SK-N-MC (cell line): ENCODE results near the gene ESR1.

Experiments used
- DNase-seq: peaks from one replicate; pipeline ENCODE4 v3.0.0-alpha.2; 2011; ENCODE audit warnings: low read depth, low spot score
- H3K27ac ChIP-seq: fragments of 200-600 bp; sonication (generic); 2 replicates; pipeline ENCODE4 v1.5.1; 2016; ENCODE audit warnings: mixed run types
- H3K36me3 ChIP-seq: fragments of 200-600 bp; sonication (generic); 2 replicates; pipeline ENCODE4 v1.6.1; 2017; ENCODE audit warnings: antibody characterized with exemption, low read length, mixed read lengths; ENCODE audit not compliant: insufficient read depth
- H3K4me3 ChIP-seq: fragments of 200-600 bp; sonication (generic); 2 replicates; pipeline ENCODE4 v1.5.1; 2016
- H3K9ac ChIP-seq: fragments of 200-600 bp; sonication (generic); 2 replicates; pipeline ENCODE4 v1.8.0; 2017; ENCODE audit warnings: mixed run types, mixed read lengths; ENCODE audit not compliant: insufficient read length
- H3K9me3 ChIP-seq: fragments of 200-600 bp; sonication (generic); 2 replicates; pipeline ENCODE4 v1.6.1; 2017; ENCODE audit warnings: low read depth, mild to moderate bottlenecking, antibody characterized with exemption, low read length, moderate library complexity, mixed read lengths
- EZH2 ChIP-seq: fragments of 200-600 bp; sonication (generic); IDR thresholded peaks from one replicate; pipeline ENCODE4 v1.6.1; 2017; ENCODE audit warnings: antibody characterized with exemption
- FOXP2 ChIP-seq: optimal IDR thresholded peaks from 2 replicates; pipeline ENCODE3; 2011; ENCODE audit warnings: mild to moderate bottlenecking, moderate library complexity; ENCODE audit not compliant: insufficient read depth; ENCODE audit errors: extremely low read length, control extremely low read depth
- POLR2AphosphoS5 ChIP-seq: IDR thresholded peaks from 2 replicates; pipeline ENCODE4 v1.6.1; 2012; ENCODE audit warnings: mild to moderate bottlenecking, low read depth, low read length, borderline replicate concordance

ESR1 gene

GRCh38 chr6:151900256-151900655 lies 92.8 kb downstream of the ESR1 start:
- no peak overlapping the region for H3K9ac ChIP-seq
- no peak for DNase-seq

GRCh38 chr6:151901009-151901411 lies 93.5 kb downstream of the ESR1 start:
- H3K36me3 ChIP-seq: no peaks in the 10 kb centered on the region
- H3K9me3 ChIP-seq: no peaks in the 10 kb centered on the region
- no peak overlapping the region for H3K27ac ChIP-seq
- no peak overlapping the region for H3K4me3 ChIP-seq
- no peak overlapping the region for H3K9ac ChIP-seq
- DNase-seq: no peak
- TF ChIP-seq FOXP2: no peak
- no peak for TF ChIP-seq EZH2
- no peak for TF ChIP-seq POLR2AphosphoS5

More at GRCh38 chr6:151900256-151900655, 92.8 kb downstream of the ESR1 start:
- Histone ChIP-seq H3K9me3 (no peaks in the 10 kb centered on the region), H3K36me3 (no peaks in the 10 kb centered on the region), H3K27ac (no peak overlapping the region), H3K4me3 (no peak overlapping the region)
- TF ChIP-seq FOXP2: no peak
- TF ChIP-seq EZH2: no peak
- TF ChIP-seq POLR2AphosphoS5: no peak

- TF ChIP-seq POLR2AphosphoS5: no peak
- no peak for TF ChIP-seq EZH2
- no peak for TF ChIP-seq FOXP2
- no peaks in the 10 kb centered on the region for H3K36me3 ChIP-seq
- DNase-seq: no peak
- H3K4me3 ChIP-seq: no peak overlapping the region
- H3K27ac ChIP-seq: no peak overlapping the region
- no peak overlapping the region for H3K9ac ChIP-seq
- no peaks in the 10 kb centered on the region for H3K9me3 ChIP-seq
Measured at GRCh38 chr6:151904631-151905030, 97.1 kb downstream of the ESR1 start.

GRCh38 chr6:151905072-151905471 lies 97.6 kb downstream of the ESR1 start:
- Histone ChIP-seq H3K36me3 (no peaks in the 10 kb centered on the region), H3K9me3 (no peaks in the 10 kb centered on the region), H3K27ac (no peak overlapping the region), H3K9ac (no peak overlapping the region), H3K4me3 (no peak overlapping the region)
- TF ChIP-seq FOXP2 (no peak), POLR2AphosphoS5 (no peak), EZH2 (no peak)
- DNase-seq: no peak

GRCh38 chr6:151905854-151906253 lies 98.4 kb downstream of the ESR1 start:
- TF ChIP-seq POLR2AphosphoS5: no peak
- TF ChIP-seq FOXP2: no peak
- no peak for TF ChIP-seq EZH2

GRCh38 chr6:151911401-151911800 lies 103.9 kb downstream of the ESR1 start:
- H3K27ac ChIP-seq: no peak overlapping the region
- no peaks in the 10 kb centered on the region for H3K9me3 ChIP-seq
- no peak overlapping the region for H3K4me3 ChIP-seq
- no peak overlapping the region for H3K9ac ChIP-seq
- no peak for TF ChIP-seq POLR2AphosphoS5
- no peak for DNase-seq
- H3K36me3 ChIP-seq: no peaks in the 10 kb centered on the region

More at GRCh38 chr6:151905854-151906253, 98.4 kb downstream of the ESR1 start:
- H3K4me3 ChIP-seq: no peak overlapping the region
- no peaks in the 10 kb centered on the region for H3K9me3 ChIP-seq
- no peak overlapping the region for H3K27ac ChIP-seq
- no peaks in the 10 kb centered on the region for H3K36me3 ChIP-seq
- no peak overlapping the region for H3K9ac ChIP-seq
- DNase-seq: no peak

- H3K27ac ChIP-seq: no peak overlapping the region
- no peak for DNase-seq
- no peak overlapping the region for H3K4me3 ChIP-seq
- TF ChIP-seq EZH2 (no peak), FOXP2 (no peak), POLR2AphosphoS5 (no peak)
- no peak overlapping the region for H3K9ac ChIP-seq
- H3K36me3 ChIP-seq: no peaks in the 10 kb centered on the region
- H3K9me3 ChIP-seq: no peaks in the 10 kb centered on the region
Measured at GRCh38 chr6:151914484-151914883, 107.0 kb downstream of the ESR1 start.

- Histone ChIP-seq H3K36me3 (no peaks in the 10 kb centered on the region), H3K4me3 (no peak overlapping the region), H3K9ac (no peak overlapping the region), H3K27ac (no peak overlapping the region), H3K9me3 (no peaks in the 10 kb centered on the region)
- no peak for DNase-seq
- TF ChIP-seq POLR2AphosphoS5 (no peak), FOXP2 (no peak), EZH2 (no peak)
Measured at GRCh38 chr6:151916075-151916474, 108.6 kb downstream of the ESR1 start.

- H3K27ac ChIP-seq: no peak overlapping the region
- no peak overlapping the region for H3K9ac ChIP-seq
Measured at GRCh38 chr6:151916680-151917164, 109.2 kb downstream of the ESR1 start.

More at GRCh38 chr6:151916680-151917164, 109.2 kb downstream of the ESR1 start:
- Histone ChIP-seq H3K4me3 (no peak overlapping the region), H3K9me3 (no peaks in the 10 kb centered on the region), H3K36me3 (no peaks in the 10 kb centered on the region)
- DNase-seq: no peak
- no peak for TF ChIP-seq POLR2AphosphoS5
- no peak for TF ChIP-seq EZH2
- no peak for TF ChIP-seq FOXP2
